Activated CD8-positive, alpha-beta memory T cell treated with anti-CD3 and anti-CD28 coated beads, Interleukin-2, amount 50 U/mL, for 4 hours (primary cell): ENCODE results near the gene OR7G1.
"Not testable (repeated sequence)": the region's sequence is repeated elsewhere in the genome, so short reads cannot be mapped to it uniquely, and the experiment has no call there.

Experiments
- DNase-seq: peaks from one replicate; pipeline ENCODE4 v3.0.0-alpha.2; 2020

OR7G1 gene

GRCh38 chr19:9076901-9077300 is 38.7 kb downstream of the OR7G1 start:
- DNase-seq, result no peak

GRCh38 chr19:9075064-9075949 is 40.3 kb downstream of the OR7G1 start:
- DNase-seq, result peak; percentile 18

- no peak for DNase-seq
These were observed 41.8 kb downstream of the OR7G1 start for GRCh38 chr19:9073806-9074205.

GRCh38 chr19:9071720-9072119 is 43.8 kb downstream of the OR7G1 start:
- DNase-seq, result not testable (repeated sequence)

GRCh38 chr19:9070066-9070465 is 45.5 kb downstream of the OR7G1 start:
- no peak for DNase-seq

- DNase-seq, result no peak
These were observed 50.0 kb downstream of the OR7G1 start for GRCh38 chr19:9065457-9066014.
